Mucosa of stomach (tissue), 1 donor: ENCODE measurements around the gene PDGFRA.
"Not testable (repeated sequence)": the region's sequence is repeated elsewhere in the genome, so short reads cannot be mapped to it uniquely, and the experiment has no call there.

Experiments
- H3K27me3 ChIP-seq: one replicate; pipeline ENCODE4 v1.7.0; 2013; ENCODE audit warnings: mild to moderate bottlenecking, low read length; ENCODE audit not compliant: control insufficient read depth, insufficient read depth
- H3K36me3 ChIP-seq: one replicate; pipeline ENCODE4 v1.7.0; 2013; ENCODE audit warnings: low read length; ENCODE audit not compliant: control insufficient read depth, insufficient read depth
- H3K4me1 ChIP-seq: one replicate; pipeline ENCODE4 v1.7.0; 2013; ENCODE audit warnings: mild to moderate bottlenecking, low read length; ENCODE audit not compliant: control insufficient read depth, insufficient read depth
- H3K4me3 ChIP-seq: one replicate; pipeline ENCODE4 v1.7.0; 2013; ENCODE audit warnings: low read length
- H3K9ac ChIP-seq: one replicate; pipeline ENCODE4 v1.7.0; 2013; ENCODE audit warnings: mild to moderate bottlenecking, low read length, moderate library complexity
- H3K9me3 ChIP-seq: one replicate; pipeline ENCODE4 v1.7.0; 2013; ENCODE audit warnings: mild to moderate bottlenecking, low read length, moderate library complexity; ENCODE audit not compliant: control insufficient read depth
- donor health status: Pancreatic carcinoma.

PDGFRA gene

GRCh38 chr4:54317690-54318089 is 88.6 kb downstream of the PDGFRA start:
- no peaks in the 10 kb centered on the region for H3K9me3 ChIP-seq
- no peaks in the 10 kb centered on the region for H3K4me1 ChIP-seq
- no peak overlapping the region for H3K4me3 ChIP-seq
- H3K9ac ChIP-seq = no peak overlapping the region
- no peaks in the 10 kb centered on the region for H3K27me3 ChIP-seq
- H3K36me3 ChIP-seq = no peaks in the 10 kb centered on the region

GRCh38 chr4:54318904-54319303 is 89.8 kb downstream of the PDGFRA start:
- H3K4me3 ChIP-seq = no peak overlapping the region
- H3K27me3 ChIP-seq = no peaks in the 10 kb centered on the region
- H3K36me3 ChIP-seq = no peaks in the 10 kb centered on the region
- H3K9me3 ChIP-seq = no peaks in the 10 kb centered on the region
- no peaks in the 10 kb centered on the region for H3K4me1 ChIP-seq
- H3K9ac ChIP-seq = no peak overlapping the region

GRCh38 chr4:54320826-54321685 is 92.0 kb downstream of the PDGFRA start:
- no peaks in the 10 kb centered on the region for H3K9me3 ChIP-seq
- H3K4me3 ChIP-seq = no peak overlapping the region
- no peaks in the 10 kb centered on the region for H3K36me3 ChIP-seq
- H3K4me1 ChIP-seq = no peaks in the 10 kb centered on the region
- no peaks in the 10 kb centered on the region for H3K27me3 ChIP-seq
- H3K9ac ChIP-seq = no peak overlapping the region

DNA sequence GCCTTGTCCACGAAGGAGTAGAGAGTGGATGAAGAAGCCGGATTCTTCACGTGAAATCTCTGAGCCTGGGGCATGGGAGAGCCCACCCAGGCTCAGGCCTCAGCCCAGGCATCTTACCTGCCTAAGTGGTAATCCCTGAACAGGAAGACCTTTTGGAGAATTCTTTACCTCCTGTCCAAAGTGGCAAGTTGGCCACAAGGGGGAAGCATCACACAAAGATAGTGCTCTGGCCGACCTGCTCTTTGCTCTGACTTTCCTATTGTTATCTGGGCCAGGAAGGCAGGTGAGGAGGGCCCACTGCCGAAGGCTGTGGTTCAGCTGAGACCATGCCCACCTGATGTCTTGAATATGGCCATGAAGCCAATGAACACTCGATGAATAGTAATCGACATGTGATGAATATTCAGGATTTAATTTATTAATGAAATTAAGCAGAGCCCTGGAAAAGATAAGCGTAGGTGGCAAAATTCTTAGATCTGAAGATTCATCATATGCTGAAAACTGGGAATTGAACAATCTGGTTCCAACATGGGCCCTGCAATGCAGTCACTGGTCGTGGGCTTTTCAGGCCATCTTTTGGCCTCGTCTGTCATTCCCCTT is 93.8 kb downstream of the PDGFRA start:
- Histone ChIP-seq H3K4me3 (no peak overlapping the region), H3K9me3 (no peaks in the 10 kb centered on the region), H3K9ac (no peak overlapping the region)

DNA sequence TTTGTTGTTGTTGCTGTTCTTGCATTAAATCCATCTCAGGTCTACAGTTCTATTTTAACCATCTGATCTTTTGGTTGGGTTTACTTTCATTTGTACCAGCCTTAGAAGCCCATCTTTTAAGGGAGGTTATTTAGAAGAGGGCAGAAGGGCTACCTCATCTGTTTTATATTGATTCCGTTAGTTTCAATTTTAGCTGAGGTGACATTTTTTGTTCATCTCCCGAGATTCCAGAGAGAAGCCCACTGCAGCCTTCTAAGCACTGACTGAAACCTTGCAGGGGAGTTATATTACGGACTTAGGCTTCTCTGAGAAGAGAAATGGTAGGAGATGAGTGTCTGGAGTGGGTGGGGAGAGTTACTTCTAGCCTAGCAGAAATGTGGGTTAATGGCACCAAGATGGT is 101.8 kb downstream of the PDGFRA start:
- H3K9ac ChIP-seq = no peak overlapping the region
- H3K27me3 ChIP-seq = no peaks in the 10 kb centered on the region
- no peaks in the 10 kb centered on the region for H3K4me1 ChIP-seq
- H3K4me3 ChIP-seq = no peak overlapping the region
- H3K9me3 ChIP-seq = no peaks in the 10 kb centered on the region
- H3K36me3 ChIP-seq = no peaks in the 10 kb centered on the region

More for the DNA sequence above, 93.8 kb downstream of the PDGFRA start:
- Histone ChIP-seq H3K4me1 (no peaks in the 10 kb centered on the region), H3K36me3 (no peaks in the 10 kb centered on the region), H3K27me3 (no peaks in the 10 kb centered on the region)

DNA sequence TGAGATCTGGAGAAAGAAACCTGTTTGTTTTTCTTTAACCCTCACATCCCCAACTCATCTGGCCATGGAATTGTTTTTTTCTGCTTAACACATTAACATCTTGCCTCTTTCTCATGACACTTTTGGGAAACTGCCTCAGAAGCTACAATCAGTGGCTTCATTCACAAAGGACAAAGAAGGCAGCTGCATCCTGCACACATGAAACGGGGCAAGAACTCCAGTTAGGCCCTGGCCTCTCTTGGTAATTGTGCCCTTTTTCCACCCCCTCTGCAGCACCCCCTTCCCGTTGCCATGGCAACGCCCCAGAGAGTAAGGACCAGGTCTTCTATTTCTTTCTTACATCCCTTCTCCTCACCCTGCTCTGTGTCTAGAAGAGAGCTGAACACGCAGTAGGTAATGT is 103.4 kb downstream of the PDGFRA start:
- Histone ChIP-seq H3K9ac (no peak overlapping the region), H3K36me3 (no peaks in the 10 kb centered on the region), H3K9me3 (no peaks in the 10 kb centered on the region), H3K4me3 (no peak overlapping the region), H3K4me1 (no peaks in the 10 kb centered on the region), H3K27me3 (no peaks in the 10 kb centered on the region)

GRCh38 chr4:54333657-54334056 is 104.6 kb downstream of the PDGFRA start:
- Histone ChIP-seq H3K9ac (no peak overlapping the region), H3K4me1 (no peaks in the 10 kb centered on the region), H3K4me3 (no peak overlapping the region), H3K27me3 (no peaks in the 10 kb centered on the region), H3K36me3 (no peaks in the 10 kb centered on the region), H3K9me3 (no peaks in the 10 kb centered on the region)

DNA sequence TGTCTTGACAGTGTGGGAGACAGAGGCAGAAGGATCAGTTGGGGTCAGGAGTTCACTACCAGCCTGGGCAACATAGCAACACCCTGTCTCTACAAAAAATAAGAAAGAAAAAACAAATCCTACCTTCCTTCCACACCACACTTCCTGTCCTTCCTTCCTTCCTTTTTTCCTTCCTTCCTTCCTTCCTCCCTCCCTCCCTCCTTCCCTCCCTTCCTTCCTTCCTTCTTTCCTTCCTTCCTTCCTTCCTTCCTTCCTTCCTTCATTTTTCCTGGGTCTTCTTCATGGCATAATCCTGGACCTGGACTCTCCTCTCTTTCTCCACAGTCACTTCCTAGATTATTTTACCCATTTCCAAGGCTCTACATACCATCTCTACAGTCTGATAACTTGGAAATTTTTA is 105.7 kb downstream of the PDGFRA start:
- H3K9ac ChIP-seq, H3K27me3 ChIP-seq, H3K9me3 ChIP-seq, H3K36me3 ChIP-seq, H3K4me1 ChIP-seq, H3K4me3 ChIP-seq: not testable (repeated sequence)

DNA sequence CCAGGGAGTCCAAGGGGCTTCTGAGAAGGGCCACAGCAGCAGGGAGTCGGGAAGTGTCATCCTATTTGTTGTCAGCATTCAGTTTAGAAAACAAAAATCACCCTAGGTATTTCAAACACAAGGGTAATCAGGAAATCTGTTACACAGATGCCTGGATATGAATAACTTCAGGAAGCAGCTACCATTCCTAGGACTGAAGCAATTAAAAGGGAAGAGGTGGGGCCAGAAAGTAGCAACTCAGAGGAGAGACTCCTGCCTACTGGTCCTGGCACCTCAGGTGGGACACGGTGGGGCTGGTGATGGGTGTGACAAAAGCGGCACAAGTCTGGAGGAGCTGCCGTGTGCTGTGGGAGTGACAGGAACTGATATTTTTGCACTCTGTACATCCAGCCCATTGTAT is 107.9 kb downstream of the PDGFRA start:
- Histone ChIP-seq H3K9me3 (no peaks in the 10 kb centered on the region), H3K27me3 (no peaks in the 10 kb centered on the region), H3K36me3 (no peaks in the 10 kb centered on the region), H3K4me1 (no peaks in the 10 kb centered on the region), H3K9ac (no peak overlapping the region), H3K4me3 (no peak overlapping the region)

- H3K4me1 ChIP-seq, H3K36me3 ChIP-seq, H3K9me3 ChIP-seq, H3K9ac ChIP-seq, H3K4me3 ChIP-seq, H3K27me3 ChIP-seq: not testable (repeated sequence)
Observed at GRCh38 chr4:54342067-54342466, 113.0 kb downstream of the PDGFRA start.
